Mesenchymal stem cell (in vitro differentiated cells and primary cell): ENCODE data around the gene CMTM4.

Experiments
- DNase-seq: peaks from one replicate; pipeline ENCODE4 v3.0.0-alpha.2; 2013
- H2AFZ ChIP-seq: one replicate; pipeline ENCODE4 v1.6.1; 2013; ENCODE audit warnings: low read depth, mild to moderate bottlenecking, control low read depth, inconsistent platforms, low read length, moderate library complexity
- H2AK5ac ChIP-seq: 2 replicates; pipeline ENCODE4 v1.6.1; 2013; ENCODE audit warnings: low read length, moderate library complexity, mild to moderate bottlenecking, inconsistent platforms; ENCODE audit not compliant: severe bottlenecking
- H2BK120ac ChIP-seq: one replicate; pipeline ENCODE4 v1.6.1; 2013; ENCODE audit warnings: low read depth, mild to moderate bottlenecking, inconsistent platforms, low read length, moderate library complexity
- H2BK12ac ChIP-seq, 2 experiments: one replicate each; pipeline ENCODE4 v1.6.1; 2013; ENCODE audit warnings: inconsistent platforms in 2 of 2, low read length in 2 of 2, mild to moderate bottlenecking in 2 of 2, moderate library complexity in 2 of 2, control low read depth in 1 of 2
- H2BK15ac ChIP-seq: one replicate; pipeline ENCODE4 v1.6.1; 2013; ENCODE audit warnings: mild to moderate bottlenecking, low read depth, inconsistent platforms; ENCODE audit not compliant: poor library complexity, severe bottlenecking
- H2BK5ac ChIP-seq: 2 replicates; pipeline ENCODE4 v1.6.1; 2013; ENCODE audit warnings: low read depth, mild to moderate bottlenecking, low read length, control low read depth, inconsistent platforms; ENCODE audit not compliant: poor library complexity, severe bottlenecking
- H3K14ac ChIP-seq, 2 experiments: one replicate each; pipeline ENCODE4 v1.6.1; 2013; ENCODE audit warnings: inconsistent platforms in 2 of 2, low read length in 2 of 2, control low read depth in 1 of 2, mild to moderate bottlenecking in 1 of 2, moderate library complexity in 1 of 2
- H3K18ac ChIP-seq, 2 experiments: one replicate each; pipeline ENCODE4 v1.6.1; 2013; ENCODE audit warnings: inconsistent platforms in 2 of 2, low read length in 2 of 2, control low read depth in 1 of 2, low read depth in 1 of 2, mild to moderate bottlenecking in 1 of 2
- H3K23ac ChIP-seq, 2 experiments: one replicate each; pipeline ENCODE4 v1.6.1; 2013; ENCODE audit warnings: inconsistent platforms in 2 of 2, low read length in 2 of 2, mild to moderate bottlenecking in 2 of 2, moderate library complexity in 2 of 2, control low read depth in 1 of 2
- H3K27ac ChIP-seq: 2 replicates; pipeline ENCODE4 v1.5.1; 2013; ENCODE audit warnings: mild to moderate bottlenecking, moderate library complexity, low read length, control low read depth, inconsistent platforms; ENCODE audit not compliant: poor library complexity, severe bottlenecking
- H3K27me3 ChIP-seq, 2 experiments: 2 replicates each; pipeline versions ENCODE4 v1.6.1 to v1.7.0; 2013; ENCODE audit warnings: low read length in 2 of 2, mild to moderate bottlenecking in 2 of 2, moderate library complexity in 2 of 2, control low read depth in 1 of 2, inconsistent platforms in 1 of 2; ENCODE audit not compliant: control insufficient read depth in 1 of 2, insufficient read depth in 1 of 2
- H3K36me3 ChIP-seq, 2 experiments: 2 replicates each; pipeline versions ENCODE4 v1.6.1 to v1.7.0; 2013; ENCODE audit warnings: low read length in 2 of 2, control low read depth in 1 of 2, inconsistent platforms in 1 of 2, low read depth in 1 of 2, mild to moderate bottlenecking in 1 of 2; ENCODE audit not compliant: insufficient read depth in 2 of 2, control insufficient read depth in 1 of 2
- H3K4ac ChIP-seq, 2 experiments: one replicate each; pipeline ENCODE4 v1.6.1; 2013; ENCODE audit warnings: inconsistent platforms in 2 of 2, low read length in 2 of 2, mild to moderate bottlenecking in 2 of 2, moderate library complexity in 2 of 2, control low read depth in 1 of 2, low read depth in 1 of 2
- H3K4me1 ChIP-seq: 2 replicates; pipeline ENCODE4 v1.6.1; 2013; ENCODE audit warnings: low read depth, low read length, control low read depth; ENCODE audit not compliant: control insufficient read depth, insufficient read depth
- H3K4me2 ChIP-seq: 2 replicates; pipeline ENCODE4 v1.6.1; 2013; ENCODE audit warnings: low read length, mild to moderate bottlenecking, inconsistent platforms; ENCODE audit not compliant: poor library complexity, severe bottlenecking
- H3K4me3 ChIP-seq, 2 experiments: 2 replicates each; pipeline versions ENCODE4 v1.5.1 to v1.7.0; 2013; ENCODE audit warnings: low read length in 2 of 2, mild to moderate bottlenecking in 2 of 2, control low read depth in 1 of 2, low read depth in 1 of 2; ENCODE audit not compliant: insufficient read depth in 1 of 2
- H3K79me1 ChIP-seq: replicated peaks from 2 replicates; pipeline ENCODE4 v1.6.1; 2013; ENCODE audit warnings: mild to moderate bottlenecking, control low read depth, low read length, inconsistent platforms; ENCODE audit not compliant: poor library complexity, severe bottlenecking
- H3K9ac ChIP-seq: 2 replicates; pipeline ENCODE4 v1.7.0; 2013; ENCODE audit warnings: mild to moderate bottlenecking, low read length, moderate library complexity
- H3K9me3 ChIP-seq: 2 replicates; pipeline ENCODE4 v1.7.0; 2013; ENCODE audit warnings: mild to moderate bottlenecking, low read length; ENCODE audit not compliant: control insufficient read depth
- H4K8ac ChIP-seq: one replicate; pipeline ENCODE4 v1.6.1; 2013; ENCODE audit warnings: inconsistent platforms, mild to moderate bottlenecking, low read length, moderate library complexity
- H4K91ac ChIP-seq: one replicate; pipeline ENCODE4 v1.6.1; 2013; ENCODE audit warnings: mild to moderate bottlenecking, low read length, inconsistent platforms
- WGBS: methylation state at CpG from one replicate; pipeline ENCODE4 v1.1.7; 2013; ENCODE audit warnings: mixed read lengths; 5-methylcytosine and 5-hydroxymethylcytosine counted together

CMTM4 gene

DNA sequence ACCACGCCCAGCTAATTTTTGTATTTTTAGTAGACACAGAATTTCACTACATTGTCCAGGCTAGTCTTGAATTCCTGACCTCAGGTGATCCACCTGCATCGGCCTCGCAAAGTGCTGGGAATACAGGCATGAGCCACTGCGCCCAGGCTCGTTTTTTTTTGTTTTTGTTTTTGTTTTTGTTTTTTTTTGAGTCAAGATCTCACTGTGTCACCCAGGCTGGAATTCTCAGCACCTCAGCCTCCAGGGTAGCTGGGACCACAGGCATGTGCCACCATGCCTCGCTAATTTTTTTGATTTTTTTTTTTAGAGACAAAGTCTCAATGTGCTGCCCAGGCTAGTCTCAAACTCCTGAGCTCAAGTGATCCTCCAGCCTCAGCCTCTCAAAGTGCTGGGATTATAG is 17.5 kb upstream of the CMTM4 start:
- Histone ChIP-seq H3K27me3 (no peaks in the 10 kb centered on the region), H3K18ac (no peak overlapping the region), H3K4me3 (no peak overlapping the region), H2BK15ac (no peak overlapping the region), H2BK5ac (no peak overlapping the region), H2BK120ac (no peak overlapping the region), H2AFZ (no peak overlapping the region), H3K79me1 (no peaks in the 10 kb centered on the region), H3K27ac (no peak overlapping the region), H3K36me3 (peaks cover 10 to 15% of the 10 kb centered on the region in 2 experiments), H3K9me3 (peaks cover 5% of the 10 kb centered on the region), H2BK12ac (no peak overlapping the region), H4K91ac (no peak overlapping the region), H3K23ac (no peak overlapping the region), H2AK5ac (no peak overlapping the region), H3K9ac (no peak overlapping the region), H4K8ac (no peak overlapping the region), H3K14ac (no peak overlapping the region), H3K4me2 (no peak overlapping the region), H3K4ac (no peak overlapping the region), H3K4me1 (peaks cover 8% of the 10 kb centered on the region)
- 97% methylated on average over 6 of the region's 6 CpGs for WGBS
- no peak for DNase-seq

DNA sequence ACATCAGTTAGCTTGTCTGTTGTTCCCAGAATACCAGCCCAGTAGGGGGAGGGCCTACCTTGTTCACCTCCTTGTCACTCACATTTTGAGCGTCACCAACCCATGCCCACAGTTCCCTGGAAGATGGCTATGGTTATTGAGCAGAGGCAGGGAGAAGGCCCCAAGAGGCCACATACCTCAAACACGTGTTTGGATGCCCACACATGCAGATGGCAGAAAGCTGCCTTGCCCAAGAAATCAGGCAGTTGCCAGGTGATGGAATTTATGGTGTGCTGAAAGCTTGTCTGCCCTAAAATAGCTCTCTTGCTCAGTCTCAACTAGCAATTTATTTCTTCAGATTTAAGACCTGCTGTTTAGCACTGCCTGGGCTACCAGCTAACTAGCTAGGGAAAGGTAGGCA is 16.5 kb upstream of the CMTM4 start:
- no peak overlapping the region for H3K9ac ChIP-seq
- no peak for DNase-seq
- H3K23ac ChIP-seq, result no peak overlapping the region
- H3K27me3 ChIP-seq, result no peaks in the 10 kb centered on the region
- H4K91ac ChIP-seq, result no peak overlapping the region
- peaks cover 3 to 9% of the 10 kb centered on the region in 2 experiments for H3K36me3 ChIP-seq
- H2AFZ ChIP-seq, result no peak overlapping the region
- H2BK12ac ChIP-seq, result no peak overlapping the region
- no peak overlapping the region for H3K14ac ChIP-seq
- no peak overlapping the region for H3K4ac ChIP-seq
- H2BK120ac ChIP-seq, result no peak overlapping the region
- no peak overlapping the region for H3K4me2 ChIP-seq
- H4K8ac ChIP-seq, result no peak overlapping the region
- H3K79me1 ChIP-seq, result no peaks in the 10 kb centered on the region
- H3K9me3 ChIP-seq, result peaks cover 5% of the 10 kb centered on the region
- 88% methylated on average over 2 of the region's 2 CpGs for WGBS
- no peak overlapping the region for H3K18ac ChIP-seq
- H3K27ac ChIP-seq, result no peak overlapping the region
- no peak overlapping the region for H2AK5ac ChIP-seq
- no peak overlapping the region for H2BK5ac ChIP-seq
- H3K4me3 ChIP-seq, result no peak overlapping the region
- no peak overlapping the region for H2BK15ac ChIP-seq
- H3K4me1 ChIP-seq, result peaks cover 8% of the 10 kb centered on the region

DNA sequence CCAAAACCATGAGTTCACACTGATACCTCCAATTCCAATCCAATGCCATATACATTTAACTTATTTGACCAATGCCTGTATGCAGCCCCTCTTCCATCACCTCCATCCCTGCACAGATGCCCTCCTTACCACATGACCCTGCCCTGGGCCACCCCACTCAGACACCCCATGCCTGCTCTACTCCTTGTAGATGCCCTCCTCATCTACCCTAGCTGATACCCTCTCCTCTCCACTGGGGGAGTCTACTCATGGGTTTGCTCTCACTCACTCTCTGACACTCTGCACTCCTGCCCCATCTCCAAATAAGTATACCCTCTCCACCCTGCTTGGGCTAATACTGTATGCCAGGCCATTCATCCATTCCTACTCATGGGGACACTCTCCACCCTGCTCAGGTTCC is 16.0 kb upstream of the CMTM4 start:
- Histone ChIP-seq H4K8ac (no peak overlapping the region), H3K4me2 (no peak overlapping the region), H2BK5ac (no peak overlapping the region), H3K14ac (peak overlapping the region in 1 of 2 experiments; percentile 7), H2AK5ac (no peak overlapping the region), H3K23ac (peak overlapping the region in 1 of 2 experiments; percentile 14), H3K9me3 (peaks cover 5% of the 10 kb centered on the region), H3K4me1 (peaks cover 6% of the 10 kb centered on the region), H3K18ac (no peak overlapping the region), H2BK12ac (no peak overlapping the region), H3K36me3 (peaks cover 0 to 3% of the 10 kb centered on the region in 2 experiments), H3K27me3 (no peaks in the 10 kb centered on the region), H3K79me1 (no peaks in the 10 kb centered on the region), H3K4ac (no peak overlapping the region), H3K27ac (no peak overlapping the region), H2AFZ (no peak overlapping the region), H2BK15ac (no peak overlapping the region), H3K4me3 (no peak overlapping the region), H2BK120ac (no peak overlapping the region), H3K9ac (no peak overlapping the region), H4K91ac (no peak overlapping the region)
- no peak for DNase-seq

DNA sequence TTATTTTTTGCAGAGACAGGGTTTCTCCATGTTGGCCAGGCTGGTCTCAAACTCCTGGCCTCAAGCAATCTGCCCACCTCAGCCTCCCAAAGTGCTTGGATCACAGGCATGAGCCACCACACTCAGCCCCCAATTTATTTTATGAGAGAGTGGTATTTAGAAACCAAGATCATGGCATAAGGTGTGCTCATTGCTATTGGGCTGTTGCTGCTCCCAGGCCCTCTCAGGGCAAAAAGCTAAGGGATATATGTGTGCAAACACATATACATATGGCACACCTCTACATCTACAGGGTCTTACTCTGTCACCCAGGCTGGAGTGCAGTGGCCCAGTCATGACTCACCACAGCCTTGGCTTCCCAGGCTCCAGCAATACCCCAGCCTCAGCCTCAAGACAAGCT is 15.0 kb upstream of the CMTM4 start:
- H3K36me3 ChIP-seq, result no peaks in the 10 kb centered on the region

More for the DNA sequence above, 15.0 kb upstream of the CMTM4 start:
- H2BK120ac ChIP-seq, result no peak overlapping the region
- no peak overlapping the region for H3K9ac ChIP-seq
- no peak overlapping the region for H4K8ac ChIP-seq
- H2BK15ac ChIP-seq, result no peak overlapping the region
- H2BK5ac ChIP-seq, result no peak overlapping the region
- H3K23ac ChIP-seq, result no peak overlapping the region
- H2AFZ ChIP-seq, result no peak overlapping the region
- H2AK5ac ChIP-seq, result no peak overlapping the region
- no peak overlapping the region for H2BK12ac ChIP-seq
- H3K4ac ChIP-seq, result no peak overlapping the region
- H3K4me3 ChIP-seq, result no peak overlapping the region
- H3K18ac ChIP-seq, result no peak overlapping the region
- H3K14ac ChIP-seq, result no peak overlapping the region
- H3K4me1 ChIP-seq, result peaks cover 5% of the 10 kb centered on the region
- no peak overlapping the region for H4K91ac ChIP-seq
- no peak for DNase-seq
- H3K79me1 ChIP-seq, result no peaks in the 10 kb centered on the region
- no peak overlapping the region for H3K27ac ChIP-seq
- no peak overlapping the region for H3K4me2 ChIP-seq
- H3K27me3 ChIP-seq, result no peaks in the 10 kb centered on the region
- peaks cover 5% of the 10 kb centered on the region for H3K9me3 ChIP-seq
